ENCODE measurements around the gene PCDHGC4.

The PCDHGC4 gene

DNA sequence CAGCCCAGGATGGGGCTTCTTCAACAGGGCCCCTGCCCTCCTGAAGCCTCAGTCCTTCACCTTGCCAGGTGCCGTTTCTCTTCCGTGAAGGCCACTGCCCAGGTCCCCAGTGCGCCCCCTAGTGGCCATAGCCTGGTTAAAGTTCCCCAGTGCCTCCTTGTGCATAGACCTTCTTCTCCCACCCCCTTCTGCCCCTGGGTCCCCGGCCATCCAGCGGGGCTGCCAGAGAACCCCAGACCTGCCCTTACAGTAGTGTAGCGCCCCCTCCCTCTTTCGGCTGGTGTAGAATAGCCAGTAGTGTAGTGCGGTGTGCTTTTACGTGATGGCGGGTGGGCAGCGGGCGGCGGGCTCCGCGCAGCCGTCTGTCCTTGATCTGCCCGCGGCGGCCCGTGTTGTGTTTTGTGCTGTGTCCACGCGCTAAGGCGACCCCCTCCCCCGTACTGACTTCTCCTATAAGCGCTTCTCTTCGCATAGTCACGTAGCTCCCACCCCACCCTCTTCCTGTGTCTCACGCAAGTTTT, 27.6 kb downstream of the PCDHGC4 start:
- DNase-seq (ENCODE audit: low read depth in 1 of 2, low spot score in 1 of 2), result peak; percentile 73 to 78

DNA sequence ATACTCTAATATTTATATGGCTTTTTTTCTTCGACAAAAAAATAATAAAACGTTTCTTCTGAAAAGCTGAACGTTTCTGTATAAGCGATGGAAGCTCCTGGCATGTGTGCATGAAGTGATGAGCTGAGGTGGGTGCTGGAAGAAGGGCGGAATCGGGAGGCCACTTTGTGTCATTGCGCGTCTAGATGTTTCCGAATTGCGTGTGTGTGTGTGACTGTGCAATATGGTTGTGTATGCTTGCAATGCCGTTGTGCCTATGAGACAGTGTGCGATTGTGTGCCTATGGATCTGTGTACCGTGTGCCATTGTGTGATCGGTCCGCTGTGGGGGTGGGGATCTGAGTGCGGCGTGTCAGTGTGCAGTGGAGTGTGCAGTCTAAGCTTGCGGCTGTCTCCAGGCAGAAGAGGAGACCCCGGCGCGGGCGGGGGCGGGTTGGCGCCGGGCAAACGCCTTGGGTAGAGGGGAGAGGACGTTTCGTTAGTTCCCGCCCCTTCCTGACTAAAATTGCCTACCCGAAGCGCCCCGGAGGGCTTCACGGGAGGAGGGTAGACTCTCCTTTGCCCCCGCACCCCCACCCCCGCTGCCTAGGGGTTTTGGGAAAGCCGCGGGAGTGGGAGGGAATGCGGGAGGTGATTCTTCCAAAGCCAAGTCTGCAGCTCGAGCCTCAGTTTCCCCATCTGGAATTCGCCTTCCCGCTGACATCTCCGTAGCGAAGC, 28.2 kb downstream of the PCDHGC4 start:
- peak in 1 of 2 donors; percentile 22 for DNase-seq (ENCODE audit: low read depth in 1 of 2, low spot score in 1 of 2)

DNA sequence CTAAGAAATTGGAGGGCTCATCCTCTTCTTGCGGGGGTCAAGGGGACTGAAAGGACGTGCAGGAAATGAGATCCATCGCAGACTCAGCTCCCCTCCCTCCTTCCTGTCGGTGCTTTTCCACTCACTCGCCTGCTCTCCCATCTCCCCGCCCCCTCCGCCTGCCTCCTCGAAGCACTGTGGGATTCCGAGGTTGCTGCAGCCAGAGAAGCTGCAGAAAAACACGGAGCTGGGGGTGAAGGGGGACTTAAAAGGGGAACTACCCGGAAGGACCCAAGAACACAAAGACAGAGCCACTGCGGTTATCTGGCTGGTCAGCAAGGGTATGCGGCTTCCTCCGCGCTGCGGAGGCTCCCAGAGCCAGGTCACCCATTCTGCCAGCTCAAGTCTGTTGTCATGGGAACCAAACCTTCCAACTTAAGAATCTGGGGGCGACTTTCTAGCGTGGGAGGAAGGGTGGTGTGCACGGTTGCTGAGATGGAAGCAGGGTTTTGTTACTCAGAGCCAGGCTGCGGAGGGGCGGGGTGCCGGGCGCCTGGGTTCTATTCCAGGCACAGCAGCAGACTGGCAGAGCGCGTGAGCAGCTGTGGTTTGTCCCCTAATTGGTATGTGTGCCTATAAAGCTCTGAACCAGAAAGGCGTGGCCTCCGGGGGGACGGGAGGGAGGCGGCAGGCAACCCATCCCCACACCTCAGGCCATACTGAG, 28.9 kb downstream of the PCDHGC4 start:
- peak; percentile 36 to 71 for DNase-seq (ENCODE audit: low read depth in 1 of 2, low spot score in 1 of 2)

GRCh38 chr5:141514330-141515133, 29.7 kb downstream of the PCDHGC4 start:
- DNase-seq (ENCODE audit: low read depth in 1 of 2, low spot score in 1 of 2), result no peak

DNA sequence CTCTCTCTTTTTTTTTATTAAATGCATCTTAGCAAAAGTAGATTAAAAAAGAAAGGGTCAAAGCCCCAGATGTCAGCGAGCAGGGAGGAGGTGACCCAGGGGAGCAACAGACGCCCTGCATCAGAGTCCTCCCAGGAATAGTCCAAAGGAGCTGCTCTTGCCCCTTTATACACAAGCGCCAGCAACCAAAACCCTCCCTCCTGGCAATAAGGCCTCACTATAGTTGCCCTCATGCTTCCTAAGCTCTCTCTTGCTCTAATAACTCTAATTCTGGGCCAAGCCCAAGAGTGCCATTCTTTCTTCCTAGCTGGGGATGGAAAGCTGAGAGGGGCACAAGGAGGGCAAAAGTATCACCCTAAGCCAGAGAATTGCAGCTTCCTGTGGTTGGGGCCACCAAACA, 30.3 kb downstream of the PCDHGC4 start:
- no peak for DNase-seq (ENCODE audit: low read depth in 1 of 2, low spot score in 1 of 2)

DNA sequence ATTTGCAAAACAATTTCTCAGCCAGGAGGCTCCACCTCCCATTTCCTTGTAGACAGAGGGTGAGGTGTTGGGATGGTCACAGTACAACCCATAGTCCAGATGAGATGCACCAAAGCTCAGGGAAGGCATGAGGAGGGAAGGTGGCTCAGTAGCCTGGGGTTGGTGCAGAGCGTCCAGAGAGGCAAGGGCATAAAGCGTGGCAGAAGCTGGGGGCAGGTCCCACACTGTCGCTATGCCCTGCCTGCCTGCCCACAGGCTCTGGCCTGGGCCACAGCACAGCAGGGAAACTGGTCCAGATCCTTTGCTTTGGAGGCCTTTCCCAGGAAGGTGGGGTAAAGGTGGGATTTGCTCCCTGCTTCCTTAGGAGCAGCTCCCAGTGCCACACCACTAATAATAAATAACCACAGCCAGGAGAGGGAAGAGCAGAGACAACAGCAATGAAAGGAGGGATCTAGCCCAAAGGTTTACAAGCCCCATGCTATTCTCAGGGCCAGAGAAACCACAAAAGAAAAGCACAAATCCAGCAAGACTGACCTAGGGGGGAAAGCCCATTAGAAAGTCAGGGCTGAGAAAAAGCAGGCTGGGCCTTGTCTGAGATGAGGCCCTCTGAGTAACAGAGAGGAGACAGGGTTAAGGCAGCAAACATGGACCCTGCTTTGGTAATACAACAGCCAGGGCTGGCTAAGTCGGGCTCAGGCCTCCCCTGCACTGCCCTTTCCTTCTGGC, 31.3 kb downstream of the PCDHGC4 start:
- DNase-seq (ENCODE audit: low read depth in 1 of 2, low spot score in 1 of 2), result no peak

DNA sequence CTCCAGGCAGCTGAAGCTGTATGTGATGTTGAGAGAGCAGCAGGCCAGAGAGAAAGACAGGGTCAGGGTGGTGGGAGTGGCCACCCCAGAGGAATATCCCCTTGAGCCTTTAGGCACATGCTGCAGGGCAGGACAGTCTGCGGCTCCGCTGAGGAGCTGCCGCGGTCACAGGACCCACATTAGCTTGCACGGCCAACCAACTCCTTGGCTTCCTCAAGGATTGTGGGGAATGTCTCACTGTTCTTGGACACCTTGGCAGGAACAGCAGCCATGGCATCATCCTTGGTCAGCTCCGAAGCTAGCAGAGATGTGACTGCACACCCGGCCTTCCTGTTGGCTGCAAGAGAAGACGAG, 31.8 kb downstream of the PCDHGC4 start:
- DNase-seq (ENCODE audit: low read depth in 1 of 2, low spot score in 1 of 2), result no peak

DNA sequence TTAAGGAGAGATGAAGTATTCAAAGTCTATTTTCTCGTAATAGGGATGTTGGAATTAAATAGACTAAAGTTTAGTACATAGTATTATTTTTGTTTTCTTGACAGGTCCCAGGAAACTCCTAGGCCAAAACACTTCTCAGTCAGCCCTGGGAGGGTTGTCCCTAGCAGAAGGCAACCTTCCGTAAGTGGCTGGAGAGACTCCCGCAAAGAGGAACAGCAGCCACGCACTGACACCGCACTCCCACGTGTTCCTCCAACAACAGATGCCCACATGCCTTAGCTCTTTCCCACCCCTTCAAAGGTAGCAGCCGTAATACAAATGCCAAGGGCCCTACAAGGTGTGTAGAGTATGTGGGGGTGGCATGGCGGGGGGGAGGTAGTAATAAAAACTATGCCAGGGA, 32.5 kb downstream of the PCDHGC4 start:
- no peak for DNase-seq (ENCODE audit: low read depth in 1 of 2, low spot score in 1 of 2)

DNA sequence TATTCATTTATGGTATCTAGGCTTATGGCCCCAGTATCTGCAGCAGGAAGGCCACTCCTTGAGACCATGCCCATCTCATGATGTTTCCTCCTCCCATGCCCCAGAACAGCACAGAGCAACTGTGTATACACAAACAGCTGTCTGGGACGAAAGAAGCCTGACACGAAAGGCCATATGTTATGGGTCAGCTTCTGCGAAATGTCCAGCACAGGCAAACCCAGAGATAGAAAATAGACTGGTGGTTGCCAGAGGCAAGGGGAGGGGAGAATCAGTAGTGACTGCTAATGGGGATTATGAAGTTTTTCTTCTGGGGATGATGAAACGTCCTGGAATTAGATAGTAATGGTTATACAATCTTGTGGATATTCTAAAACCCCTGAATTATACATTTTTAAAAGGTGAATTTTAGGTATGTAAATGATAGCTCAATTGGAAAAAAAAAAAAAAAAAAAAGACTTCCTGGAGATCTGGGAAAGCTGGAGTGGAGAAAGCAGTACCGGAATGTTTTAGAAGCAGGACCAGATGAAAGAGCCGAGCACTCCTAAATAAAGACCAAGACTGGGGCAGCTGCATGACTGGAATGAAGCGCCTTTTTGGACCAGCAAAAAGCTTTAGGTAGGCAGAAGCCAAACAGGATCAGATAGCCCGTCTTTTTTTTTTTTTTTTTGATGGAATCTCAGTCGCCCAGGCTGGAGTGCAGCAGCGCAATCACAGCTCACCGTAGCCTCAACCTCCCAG, 33.2 kb downstream of the PCDHGC4 start:
- no peak for DNase-seq (ENCODE audit: low read depth in 1 of 2, low spot score in 1 of 2)

DNA sequence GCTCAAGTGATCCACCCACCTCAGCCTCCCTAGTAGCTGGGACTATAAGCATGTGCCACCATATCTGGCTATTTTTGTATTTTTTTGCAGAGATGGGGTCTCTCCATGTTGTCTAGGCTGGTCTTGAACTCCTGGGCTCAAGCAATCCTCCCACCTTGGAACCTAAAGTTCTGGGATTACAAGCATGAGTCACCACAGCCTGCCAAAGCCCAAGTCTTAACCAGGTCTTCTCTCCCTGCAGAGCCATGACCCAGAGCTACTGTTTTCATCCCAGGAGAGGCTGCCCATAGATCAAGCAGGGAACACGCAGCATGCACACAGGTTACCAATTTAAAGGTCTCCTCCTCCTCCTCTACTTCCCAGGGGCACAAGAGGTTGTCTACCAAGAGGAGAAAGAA, 33.8 kb downstream of the PCDHGC4 start:
- DNase-seq (ENCODE audit: low read depth in 1 of 2, low spot score in 1 of 2), result no peak

DNA sequence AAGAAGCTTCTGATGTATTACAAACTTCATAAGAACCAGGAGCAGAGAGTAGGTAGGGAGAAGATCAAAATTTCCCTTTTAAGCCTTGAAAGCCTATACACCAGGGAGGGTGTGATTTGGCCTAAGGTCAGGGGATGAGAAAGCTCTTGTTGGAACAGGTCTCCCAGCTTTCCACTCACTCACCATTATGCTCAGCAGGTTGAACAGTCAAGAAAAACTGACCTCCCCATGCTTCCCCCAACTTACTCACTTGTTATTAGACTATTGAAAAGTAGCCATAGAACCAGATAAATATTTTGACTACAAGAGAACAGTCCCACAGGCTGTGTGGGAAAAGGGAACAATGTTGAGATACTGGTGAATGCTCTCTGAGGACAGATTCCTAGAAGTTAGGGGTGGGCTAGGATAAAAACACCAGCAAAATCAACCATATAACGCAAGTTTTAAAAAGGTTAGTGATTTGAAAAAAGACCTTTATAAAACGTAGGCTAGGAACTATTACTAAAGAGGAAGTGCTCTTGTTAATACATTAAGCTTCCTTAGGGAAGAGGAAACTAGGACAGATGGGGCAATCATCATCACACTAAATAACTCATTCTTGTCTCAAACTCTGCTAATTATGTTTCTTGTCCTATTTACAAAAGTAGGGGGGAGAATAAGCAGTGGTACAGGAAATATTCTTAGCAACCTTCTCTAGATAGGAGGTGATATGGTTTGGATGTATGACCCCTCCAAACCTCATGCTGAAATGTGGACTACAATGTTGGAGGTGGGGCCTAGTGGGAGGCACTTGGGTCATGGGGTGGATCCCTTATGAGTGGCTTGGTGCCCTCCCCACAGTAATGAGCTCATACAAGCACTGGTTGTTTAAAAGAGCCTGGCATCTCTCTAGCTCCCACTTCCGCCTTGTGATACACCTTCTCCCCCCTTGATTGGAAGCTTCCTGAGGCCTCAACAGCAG, 35.1 kb downstream of the PCDHGC4 start:
- DNase-seq (ENCODE audit: low read depth in 1 of 2, low spot score in 1 of 2), result no peak

- DNase-seq (ENCODE audit: low read depth in 1 of 2, low spot score in 1 of 2), result no peak
These were observed 36.5 kb downstream of the PCDHGC4 start for GRCh38 chr5:141521244-141521781.

DNA sequence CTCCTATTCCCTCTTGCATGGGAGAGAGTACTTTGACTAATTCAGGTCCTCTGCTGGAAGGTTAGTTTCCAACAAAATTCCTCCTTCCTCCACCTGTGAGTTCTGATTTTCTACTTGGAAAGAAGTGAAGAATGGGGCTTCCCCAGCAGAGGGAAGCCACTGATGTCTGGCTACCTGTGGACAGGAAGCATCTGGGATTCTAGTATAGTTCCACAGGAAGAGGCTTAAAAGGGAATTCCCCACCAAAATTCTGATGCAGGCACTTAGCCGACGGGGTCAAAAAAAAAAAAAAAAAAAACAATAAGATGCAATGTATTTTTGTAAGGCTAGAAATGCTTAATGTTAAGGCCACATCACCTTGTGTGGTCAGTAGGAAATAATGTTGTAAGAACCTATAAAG, 37.5 kb downstream of the PCDHGC4 start:
- DNase-seq (ENCODE audit: low read depth in 1 of 2, low spot score in 1 of 2), result no peak

DNA sequence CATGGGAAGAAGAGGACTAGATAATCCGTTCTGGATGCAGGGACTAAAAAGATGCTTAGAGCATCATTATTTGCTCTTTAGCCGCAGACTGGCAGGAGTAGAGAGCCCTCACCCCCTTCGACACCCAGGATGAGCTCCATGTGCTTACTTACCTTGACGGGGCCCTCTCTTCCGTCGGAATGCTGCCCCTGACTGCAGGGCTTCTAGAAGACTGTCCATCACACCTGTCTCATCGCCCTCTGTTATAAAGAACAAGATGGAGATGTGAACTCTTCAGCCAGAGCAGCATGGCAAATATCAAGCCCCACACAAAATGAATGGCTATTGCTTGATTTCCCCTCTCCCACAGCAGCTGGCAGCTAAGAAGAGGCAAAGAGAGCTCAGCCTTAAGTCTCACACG, 39.2 kb downstream of the PCDHGC4 start:
- no peak for DNase-seq (ENCODE audit: low read depth in 1 of 2, low spot score in 1 of 2)

DNA sequence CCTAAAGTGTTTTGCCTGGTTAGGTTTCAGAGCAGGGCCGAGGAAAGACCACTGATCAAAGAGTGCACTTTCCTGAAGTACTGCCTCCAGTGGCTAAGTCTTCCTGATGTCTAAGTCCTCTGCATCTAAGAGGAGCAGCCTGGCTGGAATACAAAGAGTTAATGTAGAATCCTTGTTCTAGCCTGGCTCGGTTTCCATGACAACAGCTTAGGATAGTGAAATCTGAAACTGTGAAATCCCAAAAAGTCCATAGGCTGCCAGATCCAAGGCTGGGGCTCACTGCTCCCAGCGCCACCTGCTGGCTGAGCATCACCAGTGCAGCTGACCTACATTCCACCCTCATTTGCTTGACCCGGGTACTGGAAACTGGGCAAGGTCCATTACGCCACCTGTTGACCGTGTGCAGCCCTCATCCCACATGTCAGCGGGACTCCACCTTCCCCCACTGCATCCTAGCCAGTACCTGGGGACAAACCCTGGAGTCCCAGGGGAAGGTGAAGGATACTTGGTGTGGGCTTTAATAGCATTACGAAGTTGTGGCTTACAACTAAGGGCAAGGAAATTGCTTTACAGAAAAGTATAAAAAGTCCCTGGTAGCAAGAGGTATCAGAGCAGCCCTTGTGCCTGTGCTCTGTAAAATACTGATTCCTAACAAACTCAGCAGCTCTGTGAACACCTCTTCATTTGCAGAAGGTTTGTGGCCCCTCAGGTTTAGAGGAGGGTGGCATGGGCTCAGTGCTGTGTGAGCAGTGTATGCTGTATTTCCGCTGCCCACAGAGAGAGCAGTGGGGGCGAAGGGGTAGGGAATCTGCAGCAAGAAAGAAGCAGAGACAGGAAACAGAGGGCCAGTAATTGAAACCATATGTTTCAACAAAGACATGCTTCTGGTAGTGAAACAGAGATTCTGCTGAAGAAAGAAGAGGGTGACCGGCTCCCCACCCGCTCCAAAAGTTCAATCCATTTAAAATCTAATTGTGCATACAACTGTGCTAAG, 40.1 kb downstream of the PCDHGC4 start:
- no peak for DNase-seq (ENCODE audit: low read depth in 1 of 2, low spot score in 1 of 2)

DNA sequence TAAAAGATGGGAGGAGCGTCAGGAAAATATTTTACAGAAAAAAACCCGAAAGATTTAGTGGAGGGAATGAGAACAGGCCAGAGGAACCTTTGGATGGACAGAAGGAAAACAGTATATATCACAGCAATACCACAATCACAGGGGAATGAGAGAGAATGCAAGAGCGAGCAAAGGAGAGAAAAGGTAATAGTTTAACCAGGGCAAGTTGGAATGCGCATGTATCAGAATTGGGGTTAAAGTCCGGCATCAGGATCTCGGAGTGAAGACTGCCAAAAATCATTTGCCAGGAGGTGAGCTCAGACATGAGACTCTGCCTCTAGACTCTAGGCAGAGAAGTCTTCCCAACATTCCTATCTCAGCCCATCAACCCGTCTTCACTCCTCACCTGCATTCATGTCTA, 40.8 kb downstream of the PCDHGC4 start:
- no peak for DNase-seq (ENCODE audit: low read depth in 1 of 2, low spot score in 1 of 2)

DNA sequence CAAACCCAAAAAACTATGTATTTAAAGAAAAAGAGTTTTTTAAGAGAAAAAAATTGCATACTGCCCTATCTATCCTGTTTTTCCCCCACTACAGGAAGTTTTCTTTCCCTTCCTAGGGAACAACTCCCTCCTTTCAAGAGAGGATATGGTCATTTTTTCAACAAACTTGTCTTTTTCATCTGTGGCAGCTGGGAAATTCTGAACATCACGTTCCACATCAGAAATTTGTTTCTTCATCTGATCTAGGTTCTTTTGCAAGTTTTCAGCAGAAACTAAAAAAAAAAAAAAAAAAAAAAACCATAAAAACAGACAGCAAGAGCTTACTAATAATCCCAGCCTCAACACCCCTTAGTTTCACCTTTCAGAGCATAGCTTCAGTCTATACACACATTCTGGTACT, 42.6 kb downstream of the PCDHGC4 start:
- no peak for DNase-seq (ENCODE audit: low read depth in 1 of 2, low spot score in 1 of 2)
